OCI-LY3 (cell line): Measurements from ENCODE around the gene KIDINS220.
A peak's percentile ranks its signal among the peaks of the same experiment; 100 is the strongest.

Experiments
- H2AFZ ChIP-seq: fragments of 200-600, 300-600 bp; shearing (Covaris generic); 2 replicates; pipeline ENCODE4 v1.6.0; 2014; ENCODE audit warnings: antibody characterized with exemption, low read depth, low read length
- H3K27ac ChIP-seq: fragments of 200-600, 300-600 bp; sonication (generic); 2 replicates; pipeline ENCODE4 v1.5.1; 2014; ENCODE audit warnings: mild to moderate bottlenecking, low read length, moderate library complexity, mixed read lengths
- H3K27me3 ChIP-seq: fragments of 200-600, 300-600 bp; sonication (generic); 2 replicates; pipeline ENCODE4 v1.6.1; 2014; ENCODE audit warnings: low read depth, low read length, mixed read lengths
- H3K36me3 ChIP-seq: fragments of 200-600, 300-600 bp; sonication (generic); replicated peaks from 2 replicates; pipeline ENCODE3; 2014; ENCODE audit warnings: low read depth, low read length, mixed read lengths
- H3K4me1 ChIP-seq: fragments of 300-600, 200-600 bp; sonication (generic); 2 replicates; pipeline ENCODE4 v1.6.1; 2014; ENCODE audit warnings: low read length, mixed read lengths
- H3K4me2 ChIP-seq: fragments of 200-600, 300-600 bp; sonication (generic); 2 replicates; pipeline ENCODE4 v1.6.1; 2014; ENCODE audit warnings: low read length, mixed read lengths
- H3K4me3 ChIP-seq: fragments of 300-600, 200-600 bp; sonication (generic); 2 replicates; pipeline ENCODE4 v1.5.1; 2014; ENCODE audit warnings: antibody characterized with exemption, mild to moderate bottlenecking, low read length, moderate library complexity
- H3K79me2 ChIP-seq: fragments of 300-600, 200-600 bp; shearing (Covaris generic); 2 replicates; pipeline ENCODE4 v1.6.1; 2014; ENCODE audit warnings: mild to moderate bottlenecking, low read length, mixed read lengths
- H3K9ac ChIP-seq: fragments of 300-600, 200-600 bp; shearing (Covaris generic); 2 replicates; pipeline ENCODE4 v1.6.0; 2014; ENCODE audit warnings: mild to moderate bottlenecking, low read length, moderate library complexity
- H3K9me3 ChIP-seq: fragments of 200-600, 300-600 bp; shearing (Covaris generic); 2 replicates; pipeline ENCODE4 v1.6.1; 2014; ENCODE audit warnings: low read length, mixed read lengths; ENCODE audit not compliant: insufficient read depth
- H4K20me1 ChIP-seq: fragments of 200-600, 300-600 bp; sonication (generic); 2 replicates; pipeline ENCODE4 v1.6.1; 2016; ENCODE audit warnings: low read length, mixed read lengths; ENCODE audit not compliant: insufficient read depth
- CTCF ChIP-seq: fragments of 200-600, 300-600 bp; sonication (generic); IDR thresholded peaks from 2 replicates; pipeline ENCODE4 v1.5.1; 2014; ENCODE audit warnings: antibody characterized with exemption, low read length, low read depth
- EZH2phosphoT487 ChIP-seq: fragments of 200-600 bp; shearing (Covaris generic); IDR thresholded peaks from 2 replicates; pipeline ENCODE4 v1.6.1; 2018; ENCODE audit warnings: antibody characterized with exemption, mixed run types, low read depth

KIDINS220 gene

DNA sequence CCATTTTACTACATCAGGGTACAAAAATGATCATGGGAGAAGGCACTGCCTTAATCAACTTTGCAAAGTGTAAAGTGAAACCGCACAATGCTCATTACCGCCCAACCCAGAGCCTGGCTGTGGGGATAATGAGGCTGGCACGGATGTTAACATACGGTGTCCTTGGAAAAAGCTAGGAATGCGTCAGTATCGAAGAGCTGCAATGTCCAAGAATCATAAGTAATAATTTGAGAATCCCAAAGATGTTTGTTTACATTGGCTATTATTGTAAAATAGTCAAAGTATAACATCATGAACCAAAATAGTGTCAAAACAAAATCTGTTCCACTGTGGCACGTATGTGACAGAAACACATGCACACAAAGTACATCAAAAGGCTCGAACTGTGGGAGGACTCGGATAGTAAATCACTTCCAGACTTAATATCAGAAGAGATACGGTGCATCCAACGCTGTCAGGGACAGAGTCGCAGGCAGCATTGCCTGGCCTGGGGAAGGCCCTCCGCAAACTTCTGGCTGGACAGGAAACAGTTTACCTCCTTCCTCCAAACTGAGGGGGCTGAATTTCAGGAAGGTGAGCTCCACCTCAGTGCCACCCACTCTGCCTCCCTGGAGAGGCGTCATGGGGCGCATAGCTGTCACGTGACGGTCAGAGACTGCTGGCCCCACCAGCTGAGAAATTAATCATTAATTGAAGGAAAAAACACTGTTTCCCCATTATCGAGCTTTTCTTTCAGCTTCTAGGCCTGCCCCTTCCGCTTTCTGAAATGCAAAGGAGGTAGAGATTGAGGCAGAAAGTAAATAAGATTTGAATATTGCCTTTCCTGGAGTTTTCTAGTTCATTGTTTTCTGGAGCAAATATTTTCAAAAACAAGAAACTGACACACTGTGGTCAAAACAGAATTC lies 157.3 kb downstream of the KIDINS220 start:
- H4K20me1 ChIP-seq, result peaks cover 22% of the 10 kb centered on the region
- peaks cover 30% of the 10 kb centered on the region for H3K4me1 ChIP-seq
- no peaks in the 10 kb centered on the region for H3K27me3 ChIP-seq
- peaks cover 5% of the 10 kb centered on the region; the same call in 1 of the 2 replicates for H3K9me3 ChIP-seq
- peak overlapping the region; percentile 98 for H3K9ac ChIP-seq
- no peak overlapping the region for H2AFZ ChIP-seq
- H3K79me2 ChIP-seq, result peaks cover 64% of the 10 kb centered on the region
- peaks cover 42% of the 10 kb centered on the region for H3K36me3 ChIP-seq
- H3K4me2 ChIP-seq, result peak overlapping the region; percentile 96
- peak overlapping the region; percentile 97 for H3K27ac ChIP-seq
- peak overlapping the region; percentile 80 for H3K4me3 ChIP-seq
- TF ChIP-seq EZH2phosphoT487 (no peak), CTCF (no peak)

- H3K79me2 ChIP-seq, result peaks cover 59% of the 10 kb centered on the region
- peak overlapping the region; percentile 97 for H3K27ac ChIP-seq
- H3K27me3 ChIP-seq, result no peaks in the 10 kb centered on the region
Observed at GRCh38 chr2:8679567-8679826, 157.9 kb downstream of the KIDINS220 start.

More at GRCh38 chr2:8679567-8679826, 157.9 kb downstream of the KIDINS220 start:
- Histone ChIP-seq H3K9ac (peak overlapping the region; percentile 98), H3K4me2 (peak overlapping the region; percentile 96), H3K4me3 (peak overlapping the region; percentile 80), H4K20me1 (peaks cover 20% of the 10 kb centered on the region), H3K36me3 (peaks cover 42% of the 10 kb centered on the region), H3K4me1 (peaks cover 30% of the 10 kb centered on the region), H3K9me3 (peaks cover 8% of the 10 kb centered on the region), H2AFZ (no peak overlapping the region)
- no peak for TF ChIP-seq CTCF
- TF ChIP-seq EZH2phosphoT487, result no peak
